Right ventricle myocardium superior (tissue), 1 donor: ENCODE data around the gene IFIT5. TPM values are rescaled to one million over a fixed set of nuclear protein-coding genes. Genes with fewer than 3 reads are reported as not detected.
"Not testable (repeated sequence)": the region's sequence is repeated elsewhere in the genome, so short reads cannot be mapped to it uniquely, and the experiment has no call there.

ENCODE experiments used
- ATAC-seq: fragments of 200-7000 bp; cut with Tn5 transposase; one replicate; pipeline ENCODE4 v1.9.1; 2020; ENCODE audit warnings: mild to moderate bottlenecking; ENCODE audit not compliant: poor library complexity
- DNase-seq: peaks from one replicate; pipeline ENCODE4 v3.0.0-alpha.2; 2020
- intact Hi-C: fragments of 100-400 bp; cut with DNase I; formaldehyde crosslinking; loops from one replicate; pipeline ENCODE4 v1.11.2; 2022
- total RNA-seq: library from RNA; stranded (reverse); fragmentation: NEBNext Ultra II Directional; extraction: Animal tissue kit (Norgen Biotek cat#: 25700); gene quantifications from one replicate; pipeline ENCODE4 v1.2.1, GENCODE V29; 2021
- donor health status: DM: no; HTN: yes; CAD: no; lungs with severe emphysema.

Gene IFIT5
- total RNA-seq, 1 donor from 2014 or later, result 7.1 TPM

DNA sequence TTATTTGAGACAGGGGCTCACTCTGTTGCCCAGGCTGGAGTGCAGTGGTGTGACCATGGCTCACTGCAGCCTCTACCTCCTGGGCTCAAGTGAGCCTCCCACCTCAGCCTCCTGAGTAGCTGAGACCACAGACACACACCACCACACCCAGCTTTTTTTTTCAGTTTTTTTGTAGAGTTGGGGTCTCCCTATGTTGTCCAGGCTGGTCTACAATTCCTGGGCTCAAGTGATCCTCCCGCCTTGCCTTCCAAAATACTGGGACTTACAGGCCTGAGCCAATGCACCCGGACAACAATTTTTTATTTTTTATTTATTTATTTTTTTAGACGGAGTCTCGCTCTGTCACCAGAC is 23.2 kb upstream of the IFIT5 start:
- intact Hi-C loops, ATAC-seq, DNase-seq: not testable (repeated sequence)

DNA sequence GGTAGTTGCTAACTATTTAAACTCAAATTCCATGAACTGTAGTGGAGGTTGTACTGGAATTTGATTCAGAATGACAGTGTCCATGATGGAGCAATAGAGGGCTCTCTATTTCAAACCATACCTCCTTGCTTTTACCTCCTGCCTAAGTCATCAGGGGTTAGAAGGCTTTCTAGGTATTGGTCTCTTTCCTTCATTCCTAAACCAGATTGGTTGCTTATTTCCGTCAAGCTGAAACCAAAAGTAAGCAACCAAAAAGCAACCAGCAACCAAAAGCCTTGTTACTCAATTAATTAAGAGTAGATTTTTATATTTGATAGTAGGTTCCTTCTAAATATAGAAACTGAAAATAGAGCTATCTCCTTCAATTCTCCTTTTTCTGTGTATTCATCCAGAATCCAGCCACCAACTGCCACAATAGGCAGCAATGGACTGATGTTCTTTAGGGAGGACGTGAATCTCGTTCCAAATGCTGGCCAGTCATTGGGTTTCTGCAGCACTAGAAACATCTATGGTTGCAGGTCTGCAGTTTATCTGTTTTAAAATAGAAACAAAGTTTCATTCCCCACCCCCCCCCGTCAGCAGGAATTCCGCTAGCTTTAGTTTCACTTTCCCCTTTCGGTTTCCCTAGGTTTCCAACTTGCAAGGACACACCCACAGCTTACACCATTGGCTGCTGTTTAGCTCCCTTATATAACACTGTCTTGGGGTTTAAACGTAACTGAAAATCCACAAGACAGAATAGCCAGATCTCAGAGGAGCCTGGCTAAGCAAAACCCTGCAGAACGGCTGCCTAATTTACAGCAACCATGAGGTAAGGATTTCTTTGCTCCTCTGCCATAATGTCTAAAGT is 22.2 kb upstream of the IFIT5 start, which contains the start of gene IFIT1:
TSS of gene IFIT1 (plus strand) at position 717 of the 850 bp plus-strand sequence. CDS start at position 807, 90 bp downstream.
- ATAC-seq, result peak; percentile 94
- intact Hi-C loops, result no loop called here
- no peak for DNase-seq

DNA sequence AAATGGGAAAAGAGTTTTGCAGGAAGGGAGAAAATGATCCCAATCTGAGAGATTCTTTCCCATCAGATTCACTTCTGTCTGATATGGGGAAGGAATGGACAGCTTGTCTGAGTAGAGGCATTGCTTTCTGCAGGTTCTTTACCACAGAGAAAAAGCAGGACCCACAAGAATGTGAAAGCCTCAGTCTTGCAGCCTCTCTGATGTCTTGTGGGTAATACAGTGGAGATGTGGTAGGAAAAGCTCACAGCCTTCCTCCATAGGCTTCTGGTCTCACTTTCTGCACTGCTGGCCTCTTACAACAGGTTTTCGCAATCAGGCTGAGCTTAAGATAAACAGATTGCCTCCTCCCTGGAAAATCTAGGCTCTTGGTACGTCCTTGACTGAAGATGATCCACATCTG is 21.4 kb upstream of the IFIT5 start:
- ATAC-seq, result peak; percentile 65
- no peak for DNase-seq
- intact Hi-C loops, result no loop called here

DNA sequence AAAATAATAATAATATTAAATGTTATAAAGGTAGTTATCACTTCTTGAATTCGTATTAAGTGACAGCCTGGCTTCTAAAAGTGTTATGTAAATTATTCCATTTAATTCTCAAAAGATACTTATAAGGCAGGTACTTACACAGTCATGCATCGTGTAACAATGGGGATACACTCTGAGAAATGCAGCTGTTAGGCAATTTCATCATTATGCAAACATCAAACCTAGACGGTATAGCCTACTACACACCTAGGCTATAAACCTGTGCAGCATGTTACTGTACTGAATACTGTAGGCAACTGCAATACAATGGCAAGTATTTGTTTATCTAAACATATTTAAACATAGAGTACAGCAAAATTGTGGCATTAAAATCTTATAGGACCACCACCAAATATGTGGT is 20.5 kb upstream of the IFIT5 start:
- intact Hi-C loops, result no loop called here
- no peak for DNase-seq
- no peak for ATAC-seq

DNA sequence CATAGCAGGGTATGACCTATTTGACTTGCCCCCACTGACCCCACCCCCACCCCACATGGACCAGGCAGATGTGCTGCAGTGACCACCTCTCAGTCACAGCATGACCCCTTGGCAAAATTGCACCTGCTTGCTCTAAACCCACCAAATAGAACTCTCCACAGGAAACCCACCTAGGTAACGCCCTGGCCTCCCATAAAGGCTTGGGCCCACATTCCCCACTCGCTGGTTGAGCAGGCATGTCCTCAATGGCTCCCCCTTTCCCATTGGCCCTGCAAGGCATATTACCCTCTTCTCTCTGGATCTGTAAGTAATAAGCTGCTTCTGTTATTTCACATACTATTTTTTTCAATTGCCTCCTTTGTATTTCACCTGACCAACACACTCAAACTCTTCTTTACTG is 19.2 kb upstream of the IFIT5 start:
- DNase-seq (no peak), ATAC-seq (no peak)
- intact Hi-C loops, result no loop called here

DNA sequence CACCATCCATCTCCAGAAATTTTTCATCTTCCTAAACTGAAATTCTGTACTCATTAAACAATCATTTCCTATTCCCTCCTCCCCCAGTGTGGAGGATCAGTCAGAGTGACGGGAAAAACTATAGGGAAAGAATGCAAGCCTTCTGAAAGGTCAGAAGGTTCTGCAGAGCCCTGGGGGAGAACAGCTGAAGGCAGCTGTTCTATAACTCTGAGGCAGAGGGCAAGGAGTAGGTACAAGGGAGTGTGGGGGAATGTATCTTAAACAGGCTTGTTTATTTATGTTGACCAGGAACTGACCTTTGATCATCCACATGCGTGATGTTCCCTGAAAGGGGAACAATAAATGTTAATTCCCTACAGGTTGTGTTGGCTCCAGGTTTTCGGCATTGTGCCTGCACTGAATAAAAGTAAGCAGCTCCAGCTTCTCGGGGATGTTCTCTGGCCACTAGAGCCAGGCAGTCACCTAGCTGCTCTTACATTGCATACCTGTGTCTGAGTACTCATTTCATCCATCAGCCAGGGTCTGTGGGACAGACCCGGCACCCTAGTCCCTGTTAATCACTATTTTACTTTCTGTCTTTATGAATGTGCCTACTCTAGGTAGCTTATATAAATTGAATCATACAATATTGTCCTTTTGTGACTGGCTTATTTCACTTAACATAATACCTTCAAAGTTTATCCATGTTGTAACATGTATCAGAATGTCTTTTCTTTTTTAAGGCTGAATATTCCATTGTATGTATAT is 16.2 kb upstream of the IFIT5 start:
- intact Hi-C loops, result no loop called here
- ATAC-seq (no peak), DNase-seq (no peak)

DNA sequence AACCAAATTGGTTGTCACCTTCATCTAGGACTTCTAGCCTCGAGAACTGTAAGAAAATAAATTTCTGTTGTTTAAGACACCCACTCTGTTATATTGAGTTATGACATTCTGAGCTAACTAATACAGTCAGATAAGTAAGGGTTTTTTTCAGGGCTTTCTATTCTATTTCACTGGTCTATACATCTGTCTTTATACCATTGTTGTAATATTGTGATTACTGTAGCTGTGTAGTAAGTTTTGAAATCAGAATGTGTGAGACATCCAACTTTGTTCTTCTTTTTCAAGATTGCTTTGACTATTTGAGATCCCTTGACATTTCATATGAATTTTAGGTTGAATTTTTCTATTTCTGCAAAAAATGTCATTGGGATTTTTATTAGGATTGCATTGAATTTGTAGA is 14.4 kb upstream of the IFIT5 start:
- ATAC-seq, result no peak

DNA sequence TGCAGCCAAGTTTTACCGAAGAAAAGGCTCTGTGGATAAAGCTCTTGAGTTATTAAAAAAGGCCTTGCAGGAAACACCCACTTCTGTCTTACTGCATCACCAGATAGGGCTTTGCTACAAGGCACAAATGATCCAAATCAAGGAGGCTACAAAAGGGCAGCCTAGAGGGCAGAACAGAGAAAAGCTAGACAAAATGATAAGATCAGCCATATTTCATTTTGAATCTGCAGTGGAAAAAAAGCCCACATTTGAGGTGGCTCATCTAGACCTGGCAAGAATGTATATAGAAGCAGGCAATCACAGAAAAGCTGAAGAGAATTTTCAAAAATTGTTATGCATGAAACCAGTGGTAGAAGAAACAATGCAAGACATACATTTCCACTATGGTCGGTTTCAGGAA is 11.3 kb upstream of the IFIT5 start:
- DNase-seq (no peak), ATAC-seq (no peak)
- intact Hi-C loops, result no loop called here

More for the DNA sequence above, 14.4 kb upstream of the IFIT5 start:
- no peak for DNase-seq
- intact Hi-C loops, result no loop called here

DNA sequence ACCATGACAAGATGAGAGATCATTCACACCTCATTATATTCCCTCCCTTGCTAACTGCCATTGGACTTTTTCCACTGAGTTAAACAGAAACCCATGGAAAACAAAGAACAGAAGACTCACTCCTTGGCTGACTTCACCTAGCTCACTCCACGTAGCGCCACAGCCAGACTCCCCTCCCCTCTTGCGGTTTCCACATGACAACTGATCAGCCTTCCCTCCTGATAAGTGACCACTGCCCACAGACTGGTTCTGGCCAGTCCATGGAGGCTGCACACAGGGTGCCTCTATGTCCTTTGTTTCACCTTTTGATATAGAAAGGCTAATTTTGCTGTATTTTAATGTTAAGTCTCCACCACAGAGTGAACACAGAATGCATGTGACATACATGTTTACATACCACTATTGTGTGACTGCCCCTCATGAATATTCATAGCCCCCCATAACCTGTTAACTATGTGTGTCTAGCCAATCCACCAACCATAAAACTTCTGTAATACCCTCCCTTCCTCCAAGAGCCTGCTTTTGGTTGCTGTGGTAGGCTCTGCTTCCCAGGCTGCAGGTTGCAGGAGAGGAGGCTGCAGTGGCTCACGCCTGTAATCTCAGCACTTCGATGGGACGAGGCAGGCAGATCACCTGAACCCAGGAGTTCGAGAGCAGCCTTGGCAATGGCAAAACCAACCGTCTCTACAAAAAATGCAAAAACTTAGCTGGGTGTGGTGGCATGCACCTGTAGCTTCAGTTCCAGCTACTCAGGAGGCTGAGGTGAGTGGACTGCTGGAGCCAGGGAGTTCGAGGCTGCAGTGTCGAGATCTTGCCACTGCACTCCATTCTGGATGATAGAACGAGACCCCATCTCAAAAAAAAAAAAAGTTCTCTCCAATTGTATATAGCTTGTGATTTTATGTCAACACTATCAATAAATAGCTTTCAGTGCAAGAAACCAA is 10.0 kb upstream of the IFIT5 start:
- ATAC-seq (no peak), DNase-seq (no peak)
- intact Hi-C loops, result no loop called here

DNA sequence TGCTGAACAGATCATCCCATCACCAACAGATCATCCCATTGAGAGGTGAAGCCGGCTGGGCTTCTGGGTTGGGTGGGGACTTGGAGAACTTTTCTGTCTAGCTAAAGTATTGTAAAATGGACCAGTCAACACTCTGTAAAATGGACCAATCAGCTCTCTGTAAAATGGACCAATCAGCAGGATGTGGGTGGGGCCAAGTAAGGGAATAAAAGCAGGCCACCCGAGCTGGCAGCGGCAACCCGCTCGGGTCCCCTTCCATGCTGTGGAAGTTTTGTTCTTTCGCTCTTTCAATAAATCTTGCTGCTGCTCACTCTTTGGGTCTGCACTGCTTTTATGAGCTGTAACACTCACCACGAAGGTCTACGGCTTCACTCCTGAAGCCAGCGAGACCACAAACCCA is 8.2 kb upstream of the IFIT5 start:
- ATAC-seq, intact Hi-C loops: not testable (repeated sequence)

DNA sequence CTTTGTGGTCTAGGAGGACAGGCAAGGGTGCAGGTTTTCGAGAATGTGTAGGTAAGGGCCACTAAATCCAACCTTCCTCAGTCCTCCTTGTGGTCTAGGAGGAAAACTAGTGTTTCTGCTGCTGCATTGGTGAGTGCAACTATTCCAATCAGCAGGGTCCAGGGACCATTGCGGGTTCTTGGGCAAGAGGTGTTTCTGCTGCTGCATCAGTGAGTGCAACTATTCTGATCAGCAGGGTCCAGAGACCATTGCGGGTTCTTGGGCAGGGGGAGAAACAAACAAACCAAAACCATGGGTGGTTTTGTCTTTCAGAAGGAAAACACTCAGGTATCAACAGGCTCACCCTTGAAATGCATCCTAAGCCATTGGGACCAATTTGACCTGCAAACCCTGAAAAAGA is 6.6 kb upstream of the IFIT5 start:
- ATAC-seq, intact Hi-C loops, DNase-seq: not testable (repeated sequence)

More for the DNA sequence above, 8.2 kb upstream of the IFIT5 start:
- not testable (repeated sequence) for DNase-seq

DNA sequence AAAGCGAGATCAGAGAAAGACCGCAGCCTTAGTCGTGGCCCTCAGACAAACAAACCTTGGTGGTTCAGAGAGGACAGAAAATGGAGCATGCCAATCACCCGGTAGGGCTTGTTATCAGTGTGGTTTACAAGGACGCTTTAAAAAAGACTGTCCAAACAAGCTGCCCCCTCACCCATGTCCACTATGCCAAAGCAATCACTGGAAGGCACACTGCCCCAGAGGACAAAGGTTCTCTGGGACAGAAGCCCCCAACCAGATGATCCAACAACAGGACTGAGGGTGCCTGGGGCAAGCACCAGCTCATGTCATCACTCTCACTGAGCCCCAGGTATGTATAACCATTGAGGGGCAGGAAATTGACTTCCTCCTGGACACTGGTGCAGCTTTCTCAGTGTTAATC is 5.1 kb upstream of the IFIT5 start:
- DNase-seq, ATAC-seq, intact Hi-C loops: not testable (repeated sequence)

DNA sequence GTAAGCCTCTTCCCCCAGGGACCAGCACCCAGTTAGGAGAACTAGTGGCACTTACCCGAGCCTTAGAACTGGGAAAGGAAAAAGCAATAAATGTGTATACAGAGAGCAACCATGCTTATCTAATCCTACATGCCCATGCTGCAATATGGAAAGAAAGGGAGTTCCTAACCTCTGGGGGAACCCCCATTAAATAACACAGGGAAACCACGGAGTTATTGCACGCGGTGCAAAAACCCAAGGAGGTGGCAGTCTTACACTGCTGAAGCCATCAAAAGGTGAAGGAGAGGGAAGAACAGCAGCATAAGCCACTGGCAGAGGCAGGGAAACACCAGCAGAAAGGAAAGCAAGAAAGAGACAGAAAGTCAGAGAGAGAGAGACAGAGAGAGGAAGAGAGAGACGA is 3.8 kb upstream of the IFIT5 start:
- intact Hi-C loops, DNase-seq, ATAC-seq: not testable (repeated sequence)

DNA sequence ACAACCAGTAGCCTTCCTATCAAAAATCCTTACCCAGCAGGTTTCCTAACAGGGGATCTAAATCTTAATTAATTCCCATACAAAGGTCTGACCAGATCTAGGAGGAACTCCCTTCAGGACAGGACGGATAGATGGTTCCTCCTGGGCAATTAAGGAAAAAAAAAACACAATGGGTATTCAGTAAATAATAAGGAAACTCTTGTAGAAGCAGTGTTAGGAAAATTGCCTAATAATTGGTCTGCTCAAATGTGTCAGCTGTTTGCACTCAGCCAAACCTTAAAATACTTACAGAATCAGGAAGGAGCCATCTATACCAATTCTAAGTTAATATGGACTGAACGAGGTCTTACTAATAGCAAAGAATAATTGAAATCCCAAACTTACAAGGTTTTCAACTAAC is 3.2 kb upstream of the IFIT5 start:
- intact Hi-C loops, DNase-seq, ATAC-seq: not testable (repeated sequence)

DNA sequence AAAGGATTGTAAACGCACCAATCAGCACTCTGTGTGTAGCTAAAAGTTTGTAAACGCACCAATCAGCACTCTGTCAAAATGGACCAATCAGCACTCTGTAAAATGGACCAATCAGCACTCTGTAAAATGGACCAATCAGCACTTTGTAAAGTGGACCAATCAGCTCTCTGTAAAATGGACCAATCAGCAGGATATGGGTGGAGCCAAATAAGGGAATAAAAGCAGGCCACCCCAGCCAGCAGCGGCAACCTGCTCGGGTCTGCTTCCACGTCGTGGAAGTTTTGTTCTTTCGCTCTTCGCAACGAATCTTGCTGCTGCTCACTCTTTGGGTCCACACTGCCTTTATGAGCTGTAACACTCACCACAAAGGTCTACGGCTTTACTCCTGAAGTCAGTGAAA is 2.1 kb upstream of the IFIT5 start:
- ATAC-seq, DNase-seq, intact Hi-C loops: not testable (repeated sequence)

DNA sequence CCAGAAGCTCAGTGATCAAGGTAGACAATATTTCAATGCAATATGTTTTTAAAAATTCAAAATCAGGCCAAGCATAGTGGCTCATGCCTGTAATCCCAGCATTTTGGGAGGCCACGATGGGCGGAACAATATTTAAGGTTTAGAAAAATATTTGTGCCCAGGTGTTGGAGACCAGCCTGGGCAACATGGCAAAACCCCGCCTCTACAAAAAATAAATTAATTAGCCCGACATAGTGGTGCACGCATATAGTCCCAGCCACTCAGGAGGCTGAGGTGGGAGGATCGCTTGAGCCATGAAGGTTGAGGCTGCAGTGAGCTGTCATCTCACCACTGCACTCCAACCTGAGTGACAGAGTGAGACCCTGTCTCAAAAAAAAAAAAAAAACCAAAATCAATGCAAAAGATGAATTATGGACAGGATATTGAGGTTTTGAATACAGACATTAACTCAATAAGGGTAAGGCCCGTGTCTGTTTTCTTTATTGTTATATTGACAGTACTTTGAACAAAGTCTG is 913 bp upstream of the IFIT5 start:
- no peak for DNase-seq
- ATAC-seq, result no peak
- intact Hi-C loops, result no loop called here

DNA sequence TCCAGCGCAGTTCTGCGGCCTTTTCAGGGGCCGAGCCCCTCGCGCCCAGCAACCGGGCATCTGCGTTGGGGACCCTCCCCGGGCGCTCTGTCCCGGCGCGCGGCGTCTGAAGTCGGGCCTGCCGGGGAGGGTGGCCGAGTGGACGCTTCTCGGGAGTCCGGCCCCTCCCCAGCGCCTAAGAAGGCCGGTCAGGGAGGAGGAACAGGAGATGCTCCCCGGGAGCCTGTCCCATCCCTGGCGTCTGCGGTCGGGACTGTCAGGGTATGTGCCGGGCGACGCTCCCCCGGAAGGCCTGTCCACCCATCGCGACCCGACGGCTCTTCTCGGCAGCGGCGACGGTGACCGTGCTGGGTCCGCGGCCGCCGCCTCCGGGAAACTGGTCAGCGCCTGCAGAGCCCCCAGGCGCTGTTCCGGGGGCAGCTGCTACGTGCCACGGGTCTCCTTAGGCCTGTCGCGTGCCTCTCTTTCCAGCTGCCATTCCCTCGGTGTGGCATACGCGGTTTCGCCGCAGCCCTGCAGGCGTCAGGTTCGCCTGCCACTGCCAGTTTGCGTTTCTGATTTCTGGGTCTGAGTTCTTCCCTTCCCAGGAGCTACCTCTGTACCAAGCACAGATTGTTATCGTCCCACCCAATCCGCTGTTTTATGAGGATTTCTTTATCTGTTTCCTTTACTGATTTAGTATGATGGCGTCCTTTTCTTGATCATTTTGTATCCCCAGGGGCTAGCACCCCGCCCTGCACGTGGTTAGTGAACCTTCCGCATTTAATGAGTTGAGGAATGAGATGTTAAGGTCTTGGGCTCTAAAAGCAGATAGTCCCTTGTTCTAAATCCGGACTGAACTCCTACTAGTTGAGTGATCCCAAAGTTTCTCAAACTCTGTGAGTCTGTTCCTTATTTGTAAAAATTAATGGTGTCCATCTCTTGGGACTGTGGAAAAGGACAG is 782 bp downstream of the IFIT5 start:
- DNase-seq (peak; percentile 67), ATAC-seq (peak; percentile 81)
- intact Hi-C loops, result no loop called here
